Thyroid gland (tissue), 4 donors: ENCODE results near the gene CDR2. TPM values are rescaled to one million over a fixed set of nuclear protein-coding genes. Genes with fewer than 3 reads are reported as not detected.

Experiments used
- DNase-seq, 2 donors: peaks; one replicate each; pipeline ENCODE4 v3.0.0-alpha.2; 2019
- H3K27ac ChIP-seq, 3 donors: fragments of 200-600 bp; sonication (generic); 1 replicate in 2 of 3; 2 replicates in 1 of 3; pipeline ENCODE4 v1.5.1; 2016 to 2019; ENCODE audit warnings: mild to moderate bottlenecking in 1 of 3, moderate library complexity in 1 of 3
- H3K27me3 ChIP-seq: fragments of 200-600 bp; sonication (generic); one replicate; pipeline ENCODE4 v1.5.1; 2019
- H3K36me3 ChIP-seq, 2 donors: fragments of 200-600 bp; sonication (generic); one replicate each; pipeline ENCODE4 v1.5.1; 2016 to 2019
- H3K4me1 ChIP-seq, 2 donors: fragments of 200-600 bp; sonication (generic); one replicate each; pipeline ENCODE4 v1.5.1; 2017 to 2019
- H3K4me3 ChIP-seq, 3 donors: fragments of 200-600 bp; sonication (generic); replicated peaks in 1 of 3; 1 replicate in 2 of 3; 2 replicates in 1 of 3; pipeline ENCODE4 v1.5.1; 2016; ENCODE audit warnings: mild to moderate bottlenecking in 1 of 3
- H3K9me3 ChIP-seq: fragments of 200-600 bp; sonication (generic); one replicate; pipeline ENCODE4 v1.5.1; 2017
- CTCF ChIP-seq, 6 experiments: fragments of 200-600 bp in 3 of 6; fragments of 450-650 bp in 3 of 6; sonication (generic) in 3 of 6; IDR thresholded peaks; one replicate each; pipeline ENCODE4 v1.5.1; 2016 to 2019; ENCODE audit warnings: antibody characterized with exemption in 6 of 6, mild to moderate bottlenecking in 2 of 6, inconsistent platforms in 1 of 6, moderate library complexity in 1 of 6
- POLR2A ChIP-seq, 2 donors: fragments of 450-650 bp; IDR thresholded peaks; one replicate each; pipeline ENCODE4 v1.6.1; 2017; ENCODE audit warnings: antibody characterized with exemption in 2 of 2, mild to moderate bottlenecking in 2 of 2, moderate library complexity in 1 of 2
- WGBS, 2 donors: methylation state at CpG; one replicate each; pipeline ENCODE4 v1.1.5; 2017; 5-methylcytosine and 5-hydroxymethylcytosine counted together
- intact Hi-C: fragments of 100-400 bp; cut with DNase I; formaldehyde crosslinking; loops from one replicate; pipeline ENCODE4 v1.15.1; 2023
- total RNA-seq, 4 donors: library from RNA; depleted of rRNA; stranded (reverse); fragments of >200 nt; gene quantifications; one replicate each; pipeline ENCODE4 v1.2.3, GENCODE V29; 2016

Gene CDR2
- total RNA-seq, 4 donors from 2014 or later, result 55.5 to 92.8 (median 79.2) TPM

DNA sequence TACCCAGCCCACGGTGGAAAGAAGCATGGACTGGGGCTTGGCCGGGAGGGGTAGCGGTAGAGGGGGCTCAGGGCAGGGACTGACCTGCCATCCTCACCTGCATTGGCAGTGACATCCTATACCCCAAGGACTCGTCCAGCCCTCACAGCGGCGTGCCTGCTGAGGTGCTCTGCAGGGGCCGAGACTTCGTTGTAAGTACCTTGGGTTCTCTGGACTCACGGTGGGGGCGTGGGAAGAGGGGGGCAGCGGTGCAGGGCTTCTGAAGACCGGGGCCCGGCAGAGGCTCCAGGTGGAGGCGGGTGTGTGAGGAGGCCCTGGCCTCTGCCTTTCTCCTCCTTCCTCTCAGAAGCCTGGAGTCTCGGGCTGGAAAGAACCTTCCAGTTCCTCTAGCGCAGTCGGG is 51.7 kb downstream of the CDR2 start:
- Histone ChIP-seq H3K4me1 (no peaks in the 10 kb centered on the region), H3K27me3 (no peaks in the 10 kb centered on the region), H3K27ac (no peak overlapping the region), H3K4me3 (no peak overlapping the region), H3K36me3 (peaks cover 58 to 60% of the 10 kb centered on the region in 2 donors), H3K9me3 (no peaks in the 10 kb centered on the region)
- TF ChIP-seq POLR2A (IDR thresholded peaks at IDR 0.05) (no peak), CTCF (IDR thresholded peaks at IDR 0.05) (no peak)
- 95% methylated on average over 17 of the region's 17 CpGs for WGBS, 2 donors
- DNase-seq, result no peak
- intact Hi-C loops, result no loop called here

DNA sequence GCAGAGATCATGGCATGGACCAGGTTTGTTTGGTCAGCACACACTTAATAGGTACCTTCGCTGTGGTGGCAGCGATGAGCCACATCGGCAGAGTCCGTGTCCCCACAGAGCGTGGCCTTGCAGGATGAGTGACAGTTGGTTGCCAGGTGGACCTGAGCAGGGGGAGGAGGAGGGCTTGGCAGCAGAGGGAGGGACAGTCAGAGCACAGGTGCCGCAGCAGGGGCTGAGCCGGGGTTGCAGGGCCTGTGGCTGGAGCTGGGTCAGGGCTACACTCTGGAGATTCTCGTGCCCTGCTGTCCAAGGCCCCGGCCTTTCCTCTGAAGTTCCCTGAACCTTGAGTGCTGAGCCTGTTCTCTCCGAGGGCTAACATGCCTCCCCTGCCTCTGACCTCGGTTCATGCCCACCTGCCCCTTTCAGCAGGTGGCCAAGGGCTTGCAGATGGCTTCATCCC is 52.4 kb downstream of the CDR2 start:
- no peaks in the 10 kb centered on the region for H3K4me1 ChIP-seq
- no peaks in the 10 kb centered on the region for H3K27me3 ChIP-seq
- H3K27ac ChIP-seq, result no peak overlapping the region
- H3K36me3 ChIP-seq, result peaks cover 58 to 60% of the 10 kb centered on the region in 2 donors
- intact Hi-C loops, result no loop called here
- no peak for DNase-seq
- no peak overlapping the region for H3K4me3 ChIP-seq
- TF ChIP-seq CTCF (IDR thresholded peaks at IDR 0.05) (no peak), POLR2A (IDR thresholded peaks at IDR 0.05) (no peak)
- WGBS, 2 donors, result 84 to 97% methylated on average over 10 of the region's 11 CpGs
- no peaks in the 10 kb centered on the region for H3K9me3 ChIP-seq

- Histone ChIP-seq H3K4me1 (no peaks in the 10 kb centered on the region), H3K4me3 (no peak overlapping the region), H3K27ac (no peak overlapping the region), H3K27me3 (no peaks in the 10 kb centered on the region), H3K9me3 (no peaks in the 10 kb centered on the region), H3K36me3 (peaks cover 59 to 60% of the 10 kb centered on the region in 2 donors)
- DNase-seq, result peak; percentile 74 to 77
- TF ChIP-seq POLR2A (IDR thresholded peaks at IDR 0.05) (peak in 1 of 2 donors; percentile 23), CTCF (IDR thresholded peaks at IDR 0.05) (peak; percentile 83 to 95 (median 89))
- WGBS, 2 donors, result 48% methylated on average over 15 to 16 of the region's 16 CpGs
- intact Hi-C loops, result no loop called here
Measured at GRCh38 chr16:22321340-22322001, 52.9 kb downstream of the CDR2 start.

- no peaks in the 10 kb centered on the region for H3K9me3 ChIP-seq
- 77 to 80% methylated on average over 13 of the region's 13 CpGs for WGBS, 2 donors
- H3K4me3 ChIP-seq, result no peak overlapping the region
- no peak for DNase-seq
- intact Hi-C loops, result no loop called here
- H3K27ac ChIP-seq, result no peak overlapping the region
- no peaks in the 10 kb centered on the region for H3K27me3 ChIP-seq
- TF ChIP-seq POLR2A (IDR thresholded peaks at IDR 0.05) (no peak), CTCF (IDR thresholded peaks at IDR 0.05) (no peak)
- peaks cover 54 to 60% of the 10 kb centered on the region in 2 donors for H3K36me3 ChIP-seq
- no peaks in the 10 kb centered on the region for H3K4me1 ChIP-seq
Measured at GRCh38 chr16:22320572-22321339, 53.7 kb downstream of the CDR2 start.
